ENCODE measurements around the gene TEX2.

Gene TEX2

DNA sequence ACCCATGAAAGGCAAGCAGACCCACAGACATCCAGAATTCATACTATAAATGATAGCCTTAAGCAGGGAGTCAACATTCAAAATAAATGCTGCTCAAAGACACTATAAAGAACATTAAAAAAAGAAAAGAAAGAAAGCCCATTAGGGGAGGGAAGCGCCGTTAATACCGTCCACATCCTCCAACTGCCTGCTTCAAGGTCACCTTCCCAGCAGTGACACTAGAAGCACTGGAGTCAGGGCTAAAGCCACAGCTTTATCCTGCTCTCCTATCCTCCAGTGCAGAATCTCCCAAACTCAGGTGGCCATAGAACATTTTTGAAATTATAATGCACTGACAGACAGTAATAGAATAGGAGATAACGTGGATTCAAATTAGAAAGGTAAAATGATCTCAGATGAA lies 59.4 kb downstream of the TEX2 start:
- no peak for DNase-seq (ENCODE audit: low read depth)
- TF ChIP-seq, protein P1, sequence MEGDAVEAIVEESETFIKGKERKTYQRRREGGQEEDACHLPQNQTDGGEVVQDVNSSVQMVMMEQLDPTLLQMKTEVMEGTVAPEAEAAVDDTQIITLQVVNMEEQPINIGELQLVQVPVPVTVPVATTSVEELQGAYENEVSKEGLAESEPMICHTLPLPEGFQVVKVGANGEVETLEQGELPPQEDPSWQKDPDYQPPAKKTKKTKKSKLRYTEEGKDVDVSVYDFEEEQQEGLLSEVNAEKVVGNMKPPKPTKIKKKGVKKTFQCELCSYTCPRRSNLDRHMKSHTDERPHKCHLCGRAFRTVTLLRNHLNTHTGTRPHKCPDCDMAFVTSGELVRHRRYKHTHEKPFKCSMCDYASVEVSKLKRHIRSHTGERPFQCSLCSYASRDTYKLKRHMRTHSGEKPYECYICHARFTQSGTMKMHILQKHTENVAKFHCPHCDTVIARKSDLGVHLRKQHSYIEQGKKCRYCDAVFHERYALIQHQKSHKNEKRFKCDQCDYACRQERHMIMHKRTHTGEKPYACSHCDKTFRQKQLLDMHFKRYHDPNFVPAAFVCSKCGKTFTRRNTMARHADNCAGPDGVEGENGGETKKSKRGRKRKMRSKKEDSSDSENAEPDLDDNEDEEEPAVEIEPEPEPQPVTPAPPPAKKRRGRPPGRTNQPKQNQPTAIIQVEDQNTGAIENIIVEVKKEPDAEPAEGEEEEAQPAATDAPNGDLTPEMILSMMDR (IDR thresholded peaks at IDR 0.05; ENCODE audit: control insufficient read depth, extremely low read depth, insufficient read depth), result no peak
- no peak overlapping the region for H3K4me3 ChIP-seq (ENCODE audit: low read depth, low read length)

DNA sequence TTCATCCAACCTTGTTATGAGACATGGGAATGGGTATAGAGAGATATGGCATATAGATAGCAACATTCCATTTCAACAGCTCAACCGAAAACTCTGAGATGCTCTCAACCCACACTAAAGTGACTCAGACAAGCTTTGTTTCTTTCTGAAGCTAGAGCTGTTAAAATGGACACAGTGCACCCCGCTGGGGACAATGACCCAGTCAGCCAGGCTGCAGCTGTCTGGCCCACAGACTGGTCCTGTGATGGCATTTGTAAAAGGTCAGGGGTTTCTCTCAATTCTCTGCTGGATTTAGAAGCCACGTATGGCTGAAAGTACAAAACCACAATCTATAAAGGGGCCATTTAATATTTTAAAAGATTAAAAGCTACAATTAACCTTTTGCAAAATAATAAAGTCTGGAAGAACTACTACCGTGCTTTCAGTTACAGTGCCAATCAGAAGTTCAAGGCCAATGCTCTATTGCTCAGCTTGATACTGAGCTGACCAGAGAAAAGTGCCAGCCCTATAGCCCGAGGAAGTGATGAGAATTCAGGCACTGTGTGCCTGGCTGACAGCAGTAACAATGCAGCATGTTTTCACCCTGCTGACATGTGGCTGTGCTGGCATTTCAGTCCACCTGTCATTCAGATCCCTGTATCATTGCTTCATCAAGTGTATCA lies 60.2 kb downstream of the TEX2 start:
- no peak for DNase-seq (ENCODE audit: low read depth)
- no peak overlapping the region for H3K4me3 ChIP-seq (ENCODE audit: low read depth, low read length)
- TF ChIP-seq, protein P1 (IDR thresholded peaks at IDR 0.05; ENCODE audit: control insufficient read depth, extremely low read depth, insufficient read depth), result no peak

- DNase-seq (ENCODE audit: low read depth), result no peak
- no peak overlapping the region for H3K4me3 ChIP-seq (ENCODE audit: low read depth, low read length)
- TF ChIP-seq, protein P1 (IDR thresholded peaks at IDR 0.05; ENCODE audit: control insufficient read depth, extremely low read depth, insufficient read depth), result no peak
Measured at GRCh38 chr17:64200080-64201032, 62.7 kb downstream of the TEX2 start.

DNA sequence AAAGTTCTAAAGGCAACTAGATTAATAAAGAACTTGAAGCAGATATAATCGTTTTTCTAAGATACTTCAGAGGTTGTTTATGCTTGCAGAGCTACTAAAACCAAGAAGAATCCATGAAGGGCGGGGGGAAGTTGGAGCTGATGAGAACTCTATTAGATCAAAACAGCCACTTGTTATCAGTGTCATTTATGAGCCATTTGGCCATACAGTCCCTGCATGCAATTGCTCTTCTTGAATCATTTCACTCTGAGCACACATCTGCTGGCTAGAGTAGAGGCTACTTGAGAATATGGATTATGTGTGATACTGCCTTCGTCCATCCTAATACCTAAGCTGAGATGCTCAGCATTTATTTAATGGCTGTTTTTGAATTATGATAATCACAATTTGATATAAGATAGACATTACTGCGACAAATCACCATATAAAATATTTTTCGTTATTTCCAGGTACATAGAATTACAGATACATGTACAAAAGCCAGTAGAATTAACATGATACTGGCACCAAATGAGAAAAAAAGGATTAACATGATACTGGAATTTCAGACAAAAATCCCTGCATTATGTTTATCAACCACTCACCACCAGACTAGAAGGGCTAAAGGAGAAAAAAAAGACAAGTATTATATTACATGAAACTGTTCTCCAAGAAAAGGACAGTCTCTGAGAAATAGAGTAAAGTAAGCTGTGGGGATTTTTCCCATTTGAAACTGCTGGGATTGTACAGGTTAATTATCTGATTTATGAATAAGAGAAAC lies 64.5 kb downstream of the TEX2 start:
- H3K4me3 ChIP-seq (ENCODE audit: low read depth, low read length), result no peak overlapping the region
- no peak for DNase-seq (ENCODE audit: low read depth)
- TF ChIP-seq, protein P1 (IDR thresholded peaks at IDR 0.05; ENCODE audit: control insufficient read depth, extremely low read depth, insufficient read depth), result no peak

DNA sequence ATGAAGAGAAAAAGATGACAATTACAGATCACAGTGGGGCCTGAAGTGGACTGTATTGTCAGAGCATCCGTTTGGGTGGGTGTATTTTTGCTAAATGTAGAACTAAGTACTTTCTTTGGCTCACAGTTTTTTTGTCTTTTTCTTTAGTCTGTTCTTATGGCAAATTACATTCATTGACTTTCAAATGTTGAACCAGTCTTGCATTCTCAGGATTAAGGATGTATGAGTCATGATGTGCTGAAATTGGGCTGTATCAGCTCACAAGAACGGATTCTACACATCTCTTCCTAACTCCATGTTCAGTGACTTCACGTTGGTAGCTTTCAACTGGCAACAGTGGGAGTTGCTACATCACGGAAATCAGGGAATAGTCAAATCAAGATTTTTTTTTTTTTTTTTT lies 66.5 kb downstream of the TEX2 start:
- TF ChIP-seq, protein P1 (IDR thresholded peaks at IDR 0.05; ENCODE audit: control insufficient read depth, extremely low read depth, insufficient read depth), result no peak
- no peak overlapping the region for H3K4me3 ChIP-seq (ENCODE audit: low read depth, low read length)
- DNase-seq (ENCODE audit: low read depth), result no peak

GRCh38 chr17:64193561-64193960 lies 69.5 kb downstream of the TEX2 start:
- TF ChIP-seq, protein P1 (IDR thresholded peaks at IDR 0.05; ENCODE audit: control insufficient read depth, extremely low read depth, insufficient read depth), result no peak
- DNase-seq (ENCODE audit: low read depth), result no peak
- H3K4me3 ChIP-seq (ENCODE audit: low read depth, low read length), result no peak overlapping the region

Measured in LNCaP clone FGC (cell line).